Fibroblast of skin of right biceps (primary cell): ENCODE data around the gene BMP6.
"Not testable (repeated sequence)": the region's sequence is repeated elsewhere in the genome, so short reads cannot be mapped to it uniquely, and the experiment has no call there.

Experiments used
- DNase-seq: peaks from one replicate; pipeline ENCODE4 v3.0.0-alpha.2; 2013

BMP6 gene

DNA sequence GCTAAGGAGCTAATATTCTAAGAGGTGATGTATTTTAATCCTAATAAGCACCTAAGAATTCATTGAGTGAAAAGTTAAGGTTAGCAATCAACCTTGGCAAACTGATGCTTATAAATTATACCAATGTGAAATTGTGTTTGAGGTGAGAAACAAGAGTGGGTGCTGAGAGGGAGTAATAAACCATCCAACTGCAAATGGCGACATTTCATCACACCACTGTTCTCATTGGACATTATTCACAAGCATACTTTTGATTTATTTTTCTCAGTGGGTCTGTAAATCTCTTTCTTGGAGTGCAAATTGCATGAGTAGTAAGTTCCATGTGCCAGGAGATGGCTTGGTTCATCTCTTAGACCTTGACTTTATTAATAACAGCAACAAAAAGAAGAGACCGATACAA lies 71.5 kb downstream of the BMP6 start:
- no peak for DNase-seq

GRCh38 chr6:7798751-7799150 lies 72.9 kb downstream of the BMP6 start:
- DNase-seq, result no peak

DNA sequence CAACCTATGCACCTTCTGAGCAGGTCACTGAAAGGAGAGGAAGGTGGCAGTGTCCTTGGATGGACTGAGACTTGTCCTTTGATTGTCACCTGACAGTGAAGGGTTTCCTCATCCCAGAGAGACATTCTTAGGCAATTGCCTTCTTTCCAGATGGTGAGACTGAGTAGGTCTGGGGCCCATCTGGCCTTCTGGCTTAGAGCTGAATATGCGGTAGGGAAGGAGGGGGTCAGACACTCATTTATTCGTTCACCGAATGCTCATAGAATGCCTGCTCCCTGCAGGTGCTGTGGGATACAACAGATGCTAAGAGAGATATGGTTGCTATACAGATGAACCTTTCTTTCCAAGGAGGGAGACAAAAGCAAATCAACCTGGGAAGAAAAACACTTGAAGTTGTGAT lies 76.8 kb downstream of the BMP6 start:
- DNase-seq, result no peak

- DNase-seq, result no peak
Observed at GRCh38 chr6:7803214-7803613, 77.3 kb downstream of the BMP6 start.

DNA sequence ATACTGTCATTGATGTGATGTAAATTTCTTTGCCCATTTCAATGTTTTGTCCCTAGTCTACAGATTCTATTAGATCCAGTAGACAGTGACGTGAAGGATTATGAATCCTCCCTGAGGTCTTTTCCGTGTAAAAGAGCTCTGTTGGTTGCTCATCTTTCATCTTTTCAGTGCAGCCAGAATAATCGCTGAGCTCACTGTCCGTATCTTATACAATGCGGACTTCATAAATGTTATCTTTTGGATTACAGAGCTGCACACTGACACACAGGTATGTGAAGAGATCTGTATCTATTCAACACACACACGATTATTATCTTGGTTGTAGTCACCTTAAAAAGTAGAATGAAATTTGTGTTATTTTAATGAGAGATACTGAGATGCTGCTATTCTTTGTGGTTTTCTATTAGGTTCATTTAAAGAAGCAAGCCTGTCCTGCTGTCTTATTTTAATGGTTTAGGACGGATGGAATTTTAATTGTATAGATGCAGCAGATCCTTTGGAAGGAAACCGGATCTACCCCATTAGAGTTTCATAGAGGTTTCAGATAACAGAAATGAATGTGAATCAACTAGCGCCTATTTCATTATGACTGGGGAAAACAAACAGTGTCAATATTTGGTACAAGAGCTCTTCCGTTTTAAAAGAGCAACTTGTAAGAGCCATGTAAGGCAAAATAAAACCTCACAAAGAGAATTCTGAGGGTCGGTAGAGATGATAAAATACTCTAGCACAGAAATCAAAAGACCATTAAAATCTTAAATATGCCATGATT lies 79.4 kb downstream of the BMP6 start:
- no peak for DNase-seq

- peak; percentile 32 for DNase-seq
Observed at GRCh38 chr6:7805850-7806214, 79.9 kb downstream of the BMP6 start.

- no peak for DNase-seq
Observed at GRCh38 chr6:7806711-7807110, 80.8 kb downstream of the BMP6 start.

DNA sequence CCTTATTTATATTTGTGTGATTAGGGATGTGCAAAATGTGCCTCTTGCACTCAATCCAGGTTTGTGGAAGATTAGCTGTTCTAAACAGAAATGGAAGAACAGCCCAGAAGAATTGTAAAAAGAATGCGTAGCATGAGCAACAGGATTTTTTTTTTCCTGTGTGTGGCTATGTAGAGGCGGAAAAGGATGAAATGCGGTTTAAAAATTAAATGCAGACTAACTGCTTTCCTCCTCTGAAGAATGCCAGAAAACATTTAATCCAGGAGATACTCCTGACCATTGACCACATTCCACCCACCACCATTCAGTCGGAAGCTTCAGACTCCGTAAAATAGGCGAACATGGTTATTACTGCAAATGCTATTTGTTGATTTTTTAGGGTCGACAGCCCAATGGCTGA lies 83.4 kb downstream of the BMP6 start:
- peak; percentile 25 for DNase-seq

GRCh38 chr6:7811441-7811840 lies 85.5 kb downstream of the BMP6 start:
- no peak for DNase-seq

DNA sequence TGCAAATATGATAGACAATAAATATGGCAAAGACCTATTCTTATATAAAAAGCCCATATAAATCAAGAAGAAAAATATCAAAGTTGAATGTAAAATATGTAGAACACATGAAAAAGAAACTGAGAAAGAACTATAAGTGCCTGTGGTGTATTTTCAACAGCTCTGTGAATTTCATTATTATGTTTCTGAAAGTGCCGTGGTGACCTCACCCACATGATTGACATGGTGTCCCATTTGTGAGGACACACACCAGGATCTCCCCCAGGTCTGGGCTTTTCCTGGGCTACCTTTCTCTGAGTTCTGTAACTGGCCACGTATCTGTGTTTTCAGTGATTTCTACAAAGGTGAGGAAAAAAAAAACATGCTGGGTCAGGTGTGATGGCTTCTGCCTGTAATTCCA lies 86.7 kb downstream of the BMP6 start:
- DNase-seq, result no peak

GRCh38 chr6:7813193-7813592 lies 87.3 kb downstream of the BMP6 start:
- DNase-seq, result no peak

DNA sequence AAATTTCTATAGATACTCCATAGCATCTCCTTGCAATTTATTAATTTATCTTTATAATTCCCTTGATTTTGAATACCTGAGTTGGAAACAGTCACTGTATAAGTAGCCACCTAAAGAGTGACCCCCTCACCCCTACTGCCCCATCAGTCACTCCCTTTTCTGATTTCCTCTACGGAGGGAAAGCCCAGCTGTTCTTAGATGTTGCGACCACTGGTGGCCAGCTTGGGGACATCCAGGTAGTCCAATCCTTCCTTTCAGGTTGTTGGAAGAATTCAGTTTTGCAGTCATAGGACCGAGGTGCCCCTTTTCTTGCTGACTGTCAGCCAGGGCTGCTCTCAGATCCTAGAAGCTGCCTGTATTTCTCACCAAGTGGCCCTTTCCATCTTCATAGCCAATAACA lies 87.8 kb downstream of the BMP6 start:
- no peak for DNase-seq

GRCh38 chr6:7815716-7816115 lies 89.8 kb downstream of the BMP6 start:
- no peak for DNase-seq

DNA sequence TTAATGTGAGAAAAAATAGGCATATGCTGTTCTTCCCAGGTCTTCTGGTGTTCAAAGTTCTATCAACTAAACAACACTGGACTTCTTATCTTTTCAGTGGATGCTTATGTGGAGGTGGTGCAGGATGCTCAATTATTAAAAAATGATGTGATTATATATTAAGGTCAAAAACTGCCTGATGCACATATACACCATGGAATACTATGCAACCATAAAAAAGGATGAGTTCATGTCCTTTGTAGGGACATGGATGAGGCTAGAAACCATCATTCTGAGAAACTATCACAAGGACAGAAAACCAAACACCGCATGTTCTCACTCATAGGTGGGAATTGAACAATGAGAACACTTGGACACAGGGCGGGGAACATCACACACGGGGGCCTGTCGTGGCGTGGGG lies 91.3 kb downstream of the BMP6 start:
- DNase-seq, result not testable (repeated sequence)

DNA sequence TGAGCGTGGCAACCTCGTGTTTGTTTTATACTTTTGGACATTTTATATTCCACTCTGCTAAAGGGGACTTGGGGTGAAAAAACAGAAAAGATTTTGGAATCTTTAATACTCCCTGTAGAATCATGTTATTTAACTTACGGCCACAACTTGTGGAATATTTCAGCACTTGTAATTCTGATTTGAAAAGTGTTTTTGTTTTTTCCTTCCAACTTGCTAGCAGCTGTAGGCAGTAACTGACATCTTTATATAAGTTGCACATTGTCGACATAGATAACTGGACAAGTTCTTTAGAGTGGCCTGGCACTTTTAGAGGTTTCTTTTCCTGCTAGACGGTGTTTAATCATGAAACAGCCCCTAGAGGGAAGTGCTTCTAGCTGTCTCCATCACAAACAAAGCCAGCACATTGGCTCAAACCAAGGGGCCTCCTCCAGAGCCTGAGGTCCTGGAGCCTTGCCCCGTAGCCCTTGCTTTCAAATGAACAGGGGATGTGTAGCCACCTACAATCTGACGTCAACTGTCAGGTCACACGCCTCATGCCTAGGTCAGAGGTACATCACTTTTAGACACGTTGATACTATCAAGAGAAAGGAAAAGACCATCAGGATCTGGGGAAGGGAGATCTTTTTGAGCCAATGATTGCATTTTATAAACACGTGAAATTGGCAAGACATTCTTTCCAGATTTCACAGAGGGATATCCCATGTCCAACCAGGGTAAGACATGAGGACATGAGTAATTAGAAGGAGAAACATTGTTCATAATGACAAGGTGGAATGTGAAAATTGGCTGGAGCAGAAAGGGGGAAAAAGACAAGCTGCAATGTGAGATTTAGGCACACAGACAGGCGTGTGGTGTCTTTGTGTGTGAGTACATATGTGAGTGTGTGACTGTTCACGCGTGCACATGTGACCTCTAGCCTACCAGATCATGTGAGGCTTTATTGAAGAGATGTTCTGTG lies 92.6 kb downstream of the BMP6 start:
- peak; percentile 49 for DNase-seq

GRCh38 chr6:7819431-7820015 lies 93.6 kb downstream of the BMP6 start:
- peak; percentile 58 for DNase-seq

DNA sequence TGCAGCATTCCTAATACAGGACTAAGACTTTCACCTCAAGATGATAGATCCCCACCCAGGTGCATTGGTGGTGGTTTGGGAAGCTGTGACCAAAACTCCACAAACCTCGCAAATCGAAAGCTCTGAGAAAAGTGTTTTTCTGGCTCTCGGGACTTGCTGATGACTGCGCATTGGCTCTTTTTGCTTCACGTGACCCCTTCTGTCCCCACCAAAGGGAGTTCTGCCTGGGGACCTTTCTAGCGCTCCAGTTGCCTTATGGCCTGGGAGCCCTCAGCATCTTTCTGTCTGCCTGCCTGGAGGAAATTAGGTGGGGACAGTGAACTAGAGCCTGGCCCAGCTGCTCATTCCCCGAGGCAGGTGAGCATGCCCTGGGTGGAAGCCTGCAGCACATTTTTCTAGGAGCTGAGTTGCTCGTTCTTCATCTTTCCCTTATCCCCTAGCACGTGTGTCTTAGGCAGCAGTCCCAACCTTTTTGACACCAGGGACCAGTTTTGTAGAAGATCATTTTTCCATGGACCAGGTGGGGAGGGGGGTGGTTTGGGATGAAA lies 94.5 kb downstream of the BMP6 start:
- no peak for DNase-seq

- DNase-seq, result peak; percentile 43
Observed at GRCh38 chr6:7821426-7821825, 95.5 kb downstream of the BMP6 start.

GRCh38 chr6:7823552-7823951 lies 97.7 kb downstream of the BMP6 start:
- no peak for DNase-seq

DNA sequence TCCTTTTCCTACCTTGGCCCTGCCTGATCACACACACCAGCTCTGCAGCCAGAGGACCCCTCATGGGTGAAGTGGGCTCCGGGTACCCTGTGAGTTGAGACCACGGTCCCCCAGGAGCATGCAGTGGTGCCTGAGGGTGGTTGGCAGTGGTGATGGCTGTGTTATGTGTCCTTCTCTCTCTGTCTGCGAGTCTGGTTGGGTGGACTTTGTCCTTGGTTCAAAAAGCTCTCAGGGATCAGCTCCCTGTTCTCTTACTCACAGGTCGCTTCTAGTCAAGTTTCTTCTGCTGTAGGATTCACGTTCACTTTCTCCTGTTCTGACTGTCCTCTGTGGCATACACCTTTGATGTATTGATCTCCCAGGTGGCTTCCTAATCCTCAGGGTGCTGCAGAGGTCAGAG lies 100.1 kb downstream of the BMP6 start:
- DNase-seq, result no peak

- DNase-seq, result peak; percentile 49
Observed at GRCh38 chr6:7827142-7827541, 101.2 kb downstream of the BMP6 start.

- DNase-seq, result no peak
Observed at GRCh38 chr6:7828124-7828523, 102.2 kb downstream of the BMP6 start.
